Right lobe of liver (tissue), 4 donors: ENCODE results near the gene SLC38A1.

ENCODE experiments used
- CTCF ChIP-seq, 4 donors: fragments of 200-600 bp in 3 of 4; fragments of 450-650 bp in 1 of 4; IDR thresholded peaks; one replicate each; pipeline versions ENCODE4 v1.5.1 to v1.8.0; 2016 to 2022; ENCODE audit warnings: antibody characterized with exemption in 4 of 4, mild to moderate bottlenecking in 2 of 4
- POLR2A ChIP-seq: fragments of 450-650 bp; IDR thresholded peaks from one replicate; pipeline ENCODE4 v1.6.1; 2017; ENCODE audit warnings: antibody characterized with exemption, mild to moderate bottlenecking
- donor health status: DM: no; HTN: no; CAD: no.
- donor health status: DM: no; HTN: no; CAD: no.
- donor health status: DM: no; HTN: yes; CAD: no.

GRCh38 chr12:46158501-46158900 lies 110.3 kb downstream of the SLC38A1 start:
- no peak for TF ChIP-seq CTCF (IDR thresholded peaks at IDR 0.05)
- no peak for TF ChIP-seq POLR2A
